ENCODE results near the gene PTPN14.

GRCh38 chr1:214446772-214447556, 104.4 kb downstream of the PTPN14 start:
- TF ChIP-seq CTCF (IDR thresholded peaks at IDR 0.05 in 2 of 3, conservative IDR thresholded peaks at IDR 0.05 in 1 of 3; ENCODE audit: borderline replicate concordance in 1 of 3, insufficient read depth in 1 of 3, low read depth in 2 of 3, low read length in 2 of 3) (no peak), FOSL1 (IDR thresholded peaks at IDR 0.05; ENCODE audit: low read depth) (peak; percentile 99), POLR2A (IDR thresholded peaks at IDR 0.05; ENCODE audit: borderline replicate concordance, extremely low read depth, insufficient read depth, insufficient read length) (no peak), EZH2 (IDR thresholded peaks at IDR 0.05) (no peak), ELF1 (IDR thresholded peaks at IDR 0.05; ENCODE audit: borderline replicate concordance, low read depth) (no peak; the same call in 1 of the 2 replicates)
- TF ChIP-seq, protein P1, sequence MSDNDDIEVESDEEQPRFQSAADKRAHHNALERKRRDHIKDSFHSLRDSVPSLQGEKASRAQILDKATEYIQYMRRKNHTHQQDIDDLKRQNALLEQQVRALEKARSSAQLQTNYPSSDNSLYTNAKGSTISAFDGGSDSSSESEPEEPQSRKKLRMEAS (IDR thresholded peaks at IDR 0.05) = peak; percentile 66
- TF ChIP-seq, protein P2, sequence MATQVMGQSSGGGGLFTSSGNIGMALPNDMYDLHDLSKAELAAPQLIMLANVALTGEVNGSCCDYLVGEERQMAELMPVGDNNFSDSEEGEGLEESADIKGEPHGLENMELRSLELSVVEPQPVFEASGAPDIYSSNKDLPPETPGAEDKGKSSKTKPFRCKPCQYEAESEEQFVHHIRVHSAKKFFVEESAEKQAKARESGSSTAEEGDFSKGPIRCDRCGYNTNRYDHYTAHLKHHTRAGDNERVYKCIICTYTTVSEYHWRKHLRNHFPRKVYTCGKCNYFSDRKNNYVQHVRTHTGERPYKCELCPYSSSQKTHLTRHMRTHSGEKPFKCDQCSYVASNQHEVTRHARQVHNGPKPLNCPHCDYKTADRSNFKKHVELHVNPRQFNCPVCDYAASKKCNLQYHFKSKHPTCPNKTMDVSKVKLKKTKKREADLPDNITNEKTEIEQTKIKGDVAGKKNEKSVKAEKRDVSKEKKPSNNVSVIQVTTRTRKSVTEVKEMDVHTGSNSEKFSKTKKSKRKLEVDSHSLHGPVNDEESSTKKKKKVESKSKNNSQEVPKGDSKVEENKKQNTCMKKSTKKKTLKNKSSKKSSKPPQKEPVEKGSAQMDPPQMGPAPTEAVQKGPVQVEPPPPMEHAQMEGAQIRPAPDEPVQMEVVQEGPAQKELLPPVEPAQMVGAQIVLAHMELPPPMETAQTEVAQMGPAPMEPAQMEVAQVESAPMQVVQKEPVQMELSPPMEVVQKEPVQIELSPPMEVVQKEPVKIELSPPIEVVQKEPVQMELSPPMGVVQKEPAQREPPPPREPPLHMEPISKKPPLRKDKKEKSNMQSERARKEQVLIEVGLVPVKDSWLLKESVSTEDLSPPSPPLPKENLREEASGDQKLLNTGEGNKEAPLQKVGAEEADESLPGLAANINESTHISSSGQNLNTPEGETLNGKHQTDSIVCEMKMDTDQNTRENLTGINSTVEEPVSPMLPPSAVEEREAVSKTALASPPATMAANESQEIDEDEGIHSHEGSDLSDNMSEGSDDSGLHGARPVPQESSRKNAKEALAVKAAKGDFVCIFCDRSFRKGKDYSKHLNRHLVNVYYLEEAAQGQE (IDR thresholded peaks at IDR 0.05; ENCODE audit: low read depth) = no peak
